Measurements from ENCODE around the gene GSTT2B. TPM values are rescaled to one million over a fixed set of nuclear protein-coding genes. Genes with fewer than 3 reads are reported as not detected.

The GSTT2B gene
- total and polyA plus RNA-seq, 2 of the 8 experiments (the other 6 are each of a cell fraction or from before 2014, with no cell fraction given), result 6.3 to 13.3 TPM

- TF ChIP-seq YY1 (IDR thresholded peaks at IDR 0.05; ENCODE audit: low read depth, low read length) (no peak), TCF12 (IDR thresholded peaks at IDR 0.05; ENCODE audit: low read depth, low read length) (no peak), HDAC2 (IDR thresholded peaks at IDR 0.05; ENCODE audit: borderline replicate concordance in 1 of 2, low read depth in 2 of 2, low read length in 2 of 2) (no peak)
These were observed 22.0 kb downstream of the GSTT2B start (continued) for GRCh38 chr22:23939017-23939357.
